SU-DHL-6 (cell line): ENCODE data around the gene EVC.

Experiments used
- H2AFZ ChIP-seq: fragments of 200-600 bp; sonication (generic); 2 replicates; pipeline ENCODE4 v1.6.1; 2014; ENCODE audit warnings: low read depth, mild to moderate bottlenecking, moderate library complexity, mixed read lengths, antibody characterized with exemption, low read length; ENCODE audit not compliant: severe bottlenecking
- H3F3A ChIP-seq: fragments of 200-600 bp; shearing (Covaris generic); 2 replicates; pipeline ENCODE4 v1.6.0; 2016; ENCODE audit warnings: antibody characterized with exemption, mild to moderate bottlenecking; ENCODE audit not compliant: insufficient read depth
- H3K27ac ChIP-seq: fragments of 200-600 bp; sonication (generic); 2 replicates; pipeline ENCODE4 v1.5.1; 2016; ENCODE audit warnings: low read depth, mild to moderate bottlenecking, low read length, moderate library complexity, mixed read lengths
- H3K27me3 ChIP-seq: fragments of 200-600 bp; sonication (generic), shearing (Covaris generic); 2 replicates; pipeline ENCODE4 v1.6.0; 2014; ENCODE audit warnings: mild to moderate bottlenecking, low read length
- H3K36me3 ChIP-seq: fragments of 200-600 bp; sonication (generic); 2 replicates; pipeline ENCODE4 v1.6.1; 2014; ENCODE audit warnings: mild to moderate bottlenecking, low read length, mixed read lengths
- H3K4me2 ChIP-seq: fragments of 300-600, 200-600 bp; shearing (Covaris generic), sonication (generic); 2 replicates; pipeline ENCODE4 v1.6.0; 2014; ENCODE audit warnings: low read length, low read depth, mild to moderate bottlenecking; ENCODE audit not compliant: poor library complexity, severe bottlenecking
- H3K4me3 ChIP-seq: fragments of 200-600 bp; sonication (generic); 2 replicates; pipeline ENCODE4 v1.5.1; 2014; ENCODE audit warnings: antibody characterized with exemption, low read length, mild to moderate bottlenecking, mixed read lengths; ENCODE audit not compliant: insufficient read depth, poor library complexity, severe bottlenecking
- H3K79me2 ChIP-seq: fragments of 200-600 bp; sonication (generic); 2 replicates; pipeline ENCODE4 v1.6.1; 2014; ENCODE audit warnings: mild to moderate bottlenecking, low read length, moderate library complexity; ENCODE audit not compliant: insufficient read depth
- H3K9ac ChIP-seq: fragments of 200-600 bp; sonication (generic); 2 replicates; pipeline ENCODE4 v1.7.0; 2014; ENCODE audit warnings: mild to moderate bottlenecking, low read length
- H3K9me2 ChIP-seq: fragments of 200-600 bp; sonication (generic); replicated peaks from 2 replicates; pipeline ENCODE4 v1.6.1; 2014; ENCODE audit warnings: low read length; ENCODE audit not compliant: insufficient read depth
- H3K9me3 ChIP-seq: fragments of 200-600 bp; sonication (generic); 2 replicates; pipeline ENCODE4 v1.6.1; 2014; ENCODE audit warnings: low read length, mixed read lengths; ENCODE audit not compliant: insufficient read depth
- H4K20me1 ChIP-seq: fragments of 200-600 bp; sonication (generic); 2 replicates; pipeline ENCODE4 v1.6.1; 2014; ENCODE audit warnings: low read depth, mild to moderate bottlenecking, antibody characterized with exemption, low read length, moderate library complexity, mixed read lengths
- EZH2phosphoT487 ChIP-seq: fragments of 200-600 bp; sonication (generic), shearing (Covaris generic); conservative IDR thresholded peaks from 2 replicates; pipeline ENCODE4 v1.6.1; 2018; ENCODE audit warnings: mild to moderate bottlenecking, antibody characterized with exemption, low read length, moderate library complexity, mixed read lengths
- TF ChIP-seq, protein P1 (sequence below): fragments of 200-600 bp; sonication (generic); IDR thresholded peaks from one replicate; pipeline ENCODE4 v1.5.1; 2017; ENCODE audit warnings: antibody characterized with exemption, mild to moderate bottlenecking, low read length, moderate library complexity; ENCODE audit not compliant: insufficient read depth, poor library complexity, severe bottlenecking

The EVC gene

GRCh38 chr4:5734853-5735252 lies 23.9 kb downstream of the EVC start:
- Histone ChIP-seq H3K9ac (no peak overlapping the region), H3K9me2 (no peaks in the 10 kb centered on the region), H3K79me2 (no peaks in the 10 kb centered on the region), H3K36me3 (no peaks in the 10 kb centered on the region), H3K4me2 (no peak overlapping the region), H4K20me1 (no peaks in the 10 kb centered on the region), H3K9me3 (no peaks in the 10 kb centered on the region), H3K27me3 (no peaks in the 10 kb centered on the region), H3F3A (no peaks in the 10 kb centered on the region), H3K27ac (no peak overlapping the region), H2AFZ (no peak overlapping the region), H3K4me3 (no peak overlapping the region)
- TF ChIP-seq, protein P1, sequence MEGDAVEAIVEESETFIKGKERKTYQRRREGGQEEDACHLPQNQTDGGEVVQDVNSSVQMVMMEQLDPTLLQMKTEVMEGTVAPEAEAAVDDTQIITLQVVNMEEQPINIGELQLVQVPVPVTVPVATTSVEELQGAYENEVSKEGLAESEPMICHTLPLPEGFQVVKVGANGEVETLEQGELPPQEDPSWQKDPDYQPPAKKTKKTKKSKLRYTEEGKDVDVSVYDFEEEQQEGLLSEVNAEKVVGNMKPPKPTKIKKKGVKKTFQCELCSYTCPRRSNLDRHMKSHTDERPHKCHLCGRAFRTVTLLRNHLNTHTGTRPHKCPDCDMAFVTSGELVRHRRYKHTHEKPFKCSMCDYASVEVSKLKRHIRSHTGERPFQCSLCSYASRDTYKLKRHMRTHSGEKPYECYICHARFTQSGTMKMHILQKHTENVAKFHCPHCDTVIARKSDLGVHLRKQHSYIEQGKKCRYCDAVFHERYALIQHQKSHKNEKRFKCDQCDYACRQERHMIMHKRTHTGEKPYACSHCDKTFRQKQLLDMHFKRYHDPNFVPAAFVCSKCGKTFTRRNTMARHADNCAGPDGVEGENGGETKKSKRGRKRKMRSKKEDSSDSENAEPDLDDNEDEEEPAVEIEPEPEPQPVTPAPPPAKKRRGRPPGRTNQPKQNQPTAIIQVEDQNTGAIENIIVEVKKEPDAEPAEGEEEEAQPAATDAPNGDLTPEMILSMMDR = no peak
- TF ChIP-seq EZH2phosphoT487 = no peak

GRCh38 chr4:5735463-5735862 lies 24.5 kb downstream of the EVC start:
- Histone ChIP-seq H3F3A (no peaks in the 10 kb centered on the region), H3K4me2 (no peak overlapping the region), H3K27me3 (no peaks in the 10 kb centered on the region), H3K4me3 (no peak overlapping the region), H3K79me2 (no peaks in the 10 kb centered on the region), H3K36me3 (no peaks in the 10 kb centered on the region), H2AFZ (no peak overlapping the region), H3K9ac (no peak overlapping the region), H3K27ac (no peak overlapping the region), H4K20me1 (no peaks in the 10 kb centered on the region), H3K9me2 (no peaks in the 10 kb centered on the region), H3K9me3 (no peaks in the 10 kb centered on the region)
- TF ChIP-seq, protein P1 = no peak
- no peak for TF ChIP-seq EZH2phosphoT487

DNA sequence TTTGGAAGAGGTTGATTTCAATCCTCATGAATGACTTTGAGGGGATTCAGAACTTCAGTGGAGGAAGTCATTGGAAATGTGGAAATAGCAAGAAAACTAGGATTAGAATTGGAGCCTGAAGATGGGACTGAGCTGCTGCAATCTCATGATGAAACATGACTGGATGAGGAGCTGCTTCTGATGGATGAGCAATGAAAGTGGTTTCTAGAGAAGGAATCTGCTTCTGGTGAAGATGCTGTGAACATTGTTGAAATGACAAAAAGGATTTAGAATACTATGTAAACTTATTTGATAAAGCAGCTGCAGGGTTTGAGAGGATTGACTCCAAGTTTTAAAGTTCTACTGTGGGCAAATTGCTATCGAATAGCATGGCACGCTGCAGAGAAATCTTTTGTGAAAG lies 27.1 kb downstream of the EVC start:
- H2AFZ ChIP-seq = no peak overlapping the region
- H3K4me3 ChIP-seq = no peak overlapping the region
- H3K9me2 ChIP-seq = no peaks in the 10 kb centered on the region
- no peaks in the 10 kb centered on the region for H3K9me3 ChIP-seq
- H3K27me3 ChIP-seq = no peaks in the 10 kb centered on the region
- TF ChIP-seq EZH2phosphoT487 = no peak
- TF ChIP-seq, protein P1 = no peak
- no peaks in the 10 kb centered on the region for H4K20me1 ChIP-seq
- H3K36me3 ChIP-seq = no peaks in the 10 kb centered on the region
- H3K79me2 ChIP-seq = no peaks in the 10 kb centered on the region
- H3K9ac ChIP-seq = no peak overlapping the region
- no peak overlapping the region for H3K27ac ChIP-seq
- H3K4me2 ChIP-seq = no peak overlapping the region
- no peaks in the 10 kb centered on the region for H3F3A ChIP-seq
